ENCODE data around the gene ZNF674.
"Not testable (repeated sequence)": the region's sequence is repeated elsewhere in the genome, so short reads cannot be mapped to it uniquely, and the experiment has no call there.

Gene ZNF674

GRCh38 chrX:46478634-46479033 lies 66.6 kb downstream of the ZNF674 start:
- H3K4me3 ChIP-seq (ENCODE audit: low read depth, low read length) = not testable (repeated sequence)

- no peak overlapping the region for H3K4me3 ChIP-seq (ENCODE audit: low read depth, low read length)
Measured at GRCh38 chrX:46477435-46477834, 67.8 kb downstream of the ZNF674 start.

GRCh38 chrX:46465203-46465602 lies 80.0 kb downstream of the ZNF674 start:
- H3K4me3 ChIP-seq (ENCODE audit: low read depth, low read length) = no peak overlapping the region

GRCh38 chrX:46463682-46464081 lies 81.5 kb downstream of the ZNF674 start:
- H3K4me3 ChIP-seq (ENCODE audit: low read depth, low read length) = no peak overlapping the region

GRCh38 chrX:46461660-46462191 lies 83.5 kb downstream of the ZNF674 start:
- no peak overlapping the region for H3K4me3 ChIP-seq (ENCODE audit: low read depth, low read length)

- H3K4me3 ChIP-seq (ENCODE audit: low read depth, low read length) = not testable (repeated sequence)
Measured at GRCh38 chrX:46460801-46461659, 84.2 kb downstream of the ZNF674 start.

- no peak overlapping the region for H3K4me3 ChIP-seq (ENCODE audit: low read depth, low read length)
Measured at GRCh38 chrX:46459603-46460002, 85.6 kb downstream of the ZNF674 start.

- no peak overlapping the region for H3K4me3 ChIP-seq (ENCODE audit: low read depth, low read length)
Measured at GRCh38 chrX:46456125-46456922, 88.9 kb downstream of the ZNF674 start.
